OCI-LY3 (cell line): ENCODE measurements around the gene RBM33.

ENCODE experiments used
- CTCF ChIP-seq: fragments of 200-600, 300-600 bp; sonication (generic); IDR thresholded peaks from 2 replicates; pipeline ENCODE4 v1.5.1; 2014; ENCODE audit warnings: antibody characterized with exemption, low read length, low read depth
- EZH2phosphoT487 ChIP-seq: fragments of 200-600 bp; shearing (Covaris generic); IDR thresholded peaks from 2 replicates; pipeline ENCODE4 v1.6.1; 2018; ENCODE audit warnings: antibody characterized with exemption, mixed run types, low read depth

DNA sequence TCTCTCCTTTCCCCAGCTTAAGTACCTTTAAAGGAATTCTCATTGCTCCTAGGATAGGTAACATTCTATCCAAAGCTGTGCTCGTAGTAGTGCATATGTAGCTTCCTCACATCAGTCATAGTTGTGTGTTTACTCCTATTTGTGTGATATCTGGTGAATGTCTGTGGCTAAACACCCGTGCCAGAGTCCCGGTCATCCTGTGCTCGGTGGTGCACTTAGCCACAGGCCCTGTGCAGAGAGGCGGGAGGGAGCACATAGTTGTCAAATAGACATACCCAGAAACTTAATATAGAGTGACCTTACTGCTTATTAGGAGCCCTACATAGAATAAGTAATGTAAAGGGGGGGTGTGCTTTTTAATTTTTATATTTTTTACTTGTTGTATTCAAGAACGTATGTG lies 76.6 kb downstream of the RBM33 start:
- no peak for TF ChIP-seq CTCF
- no peak for TF ChIP-seq EZH2phosphoT487
